ENCODE results near the gene RNF225.
"Not testable (repeated sequence)": the region's sequence is repeated elsewhere in the genome, so short reads cannot be mapped to it uniquely, and the experiment has no call there.

The RNF225 gene

DNA sequence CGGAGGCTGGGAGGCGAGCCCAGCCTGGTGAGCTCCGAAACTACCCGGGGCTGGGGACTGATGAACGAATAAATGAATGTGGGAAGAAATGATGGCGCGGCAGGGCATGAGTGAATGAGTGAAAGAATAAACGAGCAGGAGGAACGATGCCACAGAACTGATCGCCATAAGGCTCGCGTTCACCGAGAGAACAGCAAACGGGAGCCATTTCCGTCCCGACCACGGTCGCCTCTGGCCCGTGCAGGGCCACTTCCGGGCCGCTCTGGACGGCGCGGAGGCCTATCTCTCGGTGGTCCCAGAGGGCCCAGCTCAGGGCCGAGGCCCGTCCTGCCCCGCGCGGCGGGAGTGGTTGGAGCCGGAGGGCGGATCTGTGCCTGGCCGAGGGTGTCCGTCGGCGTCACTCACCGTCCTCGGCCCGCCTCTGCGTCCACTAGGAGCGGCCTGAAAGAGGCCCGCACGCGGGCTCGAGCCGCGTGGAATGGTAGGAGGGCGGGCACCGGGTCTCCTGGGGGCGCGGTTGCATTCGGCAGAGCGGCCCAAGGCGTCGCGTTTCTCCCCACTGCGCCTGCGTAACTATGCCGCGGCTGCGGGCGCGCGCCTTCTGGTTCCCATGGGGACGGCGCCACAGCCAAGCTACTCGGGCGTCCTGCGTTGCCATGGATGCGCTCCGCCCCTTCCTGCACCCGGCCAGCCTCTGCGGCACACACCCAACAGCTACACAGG is 33.0 kb upstream of the RNF225 start, which contains the start of gene ZNF497:
ZNF497 (minus strand) TSS at position 480 of the 723 bp plus-strand sequence. CDS start 5,116 bp downstream, outside the sequence.
- peak; percentile 56 for DNase-seq

DNA sequence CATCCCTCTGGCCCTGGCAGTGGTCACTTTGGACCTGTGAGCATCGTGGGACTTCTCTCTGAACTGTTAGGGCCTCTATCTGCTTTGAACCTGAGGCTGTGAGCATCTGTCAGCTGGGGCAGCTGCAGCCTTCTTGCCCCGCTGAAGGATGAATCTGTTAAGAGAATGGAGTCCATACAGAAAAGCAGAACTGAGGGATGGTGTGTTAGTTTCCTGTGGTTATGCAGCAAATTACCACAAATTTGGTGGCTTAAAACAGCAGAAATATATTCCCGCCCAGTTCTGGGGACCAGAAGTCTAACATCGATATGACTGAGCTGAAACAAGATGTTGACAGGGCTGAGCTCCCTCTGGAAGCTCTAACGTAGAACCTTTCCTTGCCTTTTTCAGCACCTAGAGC is 31.3 kb upstream of the RNF225 start:
- DNase-seq = peak; percentile 67

DNA sequence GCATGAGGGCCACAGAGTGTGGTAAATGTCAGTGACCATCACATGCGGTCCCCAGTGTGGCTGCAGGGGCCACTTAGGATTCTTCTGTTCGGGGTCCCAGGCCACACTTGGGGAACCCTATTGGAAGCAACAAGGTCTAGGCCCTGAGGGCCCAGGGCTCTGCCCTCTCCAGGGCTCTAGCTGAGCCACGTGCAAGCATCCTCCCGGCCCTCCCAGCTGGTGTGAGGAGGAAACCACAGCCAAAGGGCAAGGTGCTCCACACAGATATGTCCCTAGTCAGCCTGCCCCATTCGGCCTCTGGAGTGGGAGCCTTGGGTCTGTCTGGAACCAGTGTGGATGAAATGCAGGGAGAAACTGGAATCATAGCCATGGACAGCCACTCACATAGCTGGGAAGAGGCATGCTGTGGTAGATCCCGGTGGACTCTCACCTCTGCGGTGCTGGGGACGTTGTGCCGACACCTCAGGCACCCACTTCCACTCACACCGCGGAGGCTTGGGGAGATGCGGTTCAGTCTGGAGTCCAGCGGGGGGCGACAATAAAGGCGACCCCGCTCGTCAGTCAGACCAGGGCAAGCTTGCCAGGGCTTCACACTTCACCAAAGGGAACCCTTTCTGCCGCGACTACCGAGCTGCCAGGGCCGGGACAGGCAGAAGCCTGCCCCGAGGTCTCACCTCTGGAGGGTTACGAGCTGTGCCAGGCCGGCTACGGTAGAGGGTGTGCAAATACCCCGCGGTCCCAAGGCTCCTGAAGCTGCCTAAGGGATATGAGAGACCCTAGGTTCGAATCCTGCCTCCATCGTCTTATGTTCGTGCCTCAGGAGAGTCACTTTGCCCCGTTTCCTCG is 28.6 kb upstream of the RNF225 start:
- no peak for DNase-seq

DNA sequence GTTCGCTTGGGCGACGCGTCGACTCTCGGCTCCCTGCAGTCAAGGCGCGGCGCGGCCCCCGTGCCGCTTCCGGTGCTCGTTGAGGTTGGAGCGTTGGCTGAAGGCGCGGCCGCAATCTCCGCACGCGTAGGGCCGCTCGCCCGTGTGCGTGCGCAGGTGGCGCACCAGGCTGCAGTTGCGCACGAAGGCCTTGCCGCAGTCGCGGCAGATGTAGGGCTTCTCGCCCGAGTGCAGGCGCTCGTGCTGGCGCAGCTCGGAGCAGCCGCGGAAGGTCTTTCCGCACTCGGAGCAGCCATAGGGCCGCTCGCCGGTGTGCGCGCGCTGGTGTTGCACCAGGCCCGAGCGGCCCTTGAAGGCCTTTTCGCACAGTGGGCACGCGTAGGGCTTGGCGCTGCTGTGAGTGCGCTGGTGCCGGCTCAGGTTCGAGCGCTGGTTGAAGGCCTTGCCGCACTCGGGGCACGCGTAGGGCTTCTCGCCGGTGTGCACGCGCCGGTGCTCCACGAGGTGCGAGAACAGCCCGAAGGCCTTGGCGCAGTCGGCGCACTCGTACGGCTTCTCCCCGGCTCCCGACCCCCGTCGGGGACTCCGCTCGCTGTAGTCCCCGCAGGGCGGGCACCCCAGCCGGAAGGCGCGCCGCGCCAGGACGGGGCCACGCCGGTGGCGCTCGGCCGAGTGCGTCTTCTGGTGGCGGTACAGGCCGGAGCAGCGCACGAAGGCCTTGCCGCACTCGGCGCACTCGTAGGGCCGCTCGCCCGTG is 27.6 kb upstream of the RNF225 start:
- no peak for DNase-seq

DNA sequence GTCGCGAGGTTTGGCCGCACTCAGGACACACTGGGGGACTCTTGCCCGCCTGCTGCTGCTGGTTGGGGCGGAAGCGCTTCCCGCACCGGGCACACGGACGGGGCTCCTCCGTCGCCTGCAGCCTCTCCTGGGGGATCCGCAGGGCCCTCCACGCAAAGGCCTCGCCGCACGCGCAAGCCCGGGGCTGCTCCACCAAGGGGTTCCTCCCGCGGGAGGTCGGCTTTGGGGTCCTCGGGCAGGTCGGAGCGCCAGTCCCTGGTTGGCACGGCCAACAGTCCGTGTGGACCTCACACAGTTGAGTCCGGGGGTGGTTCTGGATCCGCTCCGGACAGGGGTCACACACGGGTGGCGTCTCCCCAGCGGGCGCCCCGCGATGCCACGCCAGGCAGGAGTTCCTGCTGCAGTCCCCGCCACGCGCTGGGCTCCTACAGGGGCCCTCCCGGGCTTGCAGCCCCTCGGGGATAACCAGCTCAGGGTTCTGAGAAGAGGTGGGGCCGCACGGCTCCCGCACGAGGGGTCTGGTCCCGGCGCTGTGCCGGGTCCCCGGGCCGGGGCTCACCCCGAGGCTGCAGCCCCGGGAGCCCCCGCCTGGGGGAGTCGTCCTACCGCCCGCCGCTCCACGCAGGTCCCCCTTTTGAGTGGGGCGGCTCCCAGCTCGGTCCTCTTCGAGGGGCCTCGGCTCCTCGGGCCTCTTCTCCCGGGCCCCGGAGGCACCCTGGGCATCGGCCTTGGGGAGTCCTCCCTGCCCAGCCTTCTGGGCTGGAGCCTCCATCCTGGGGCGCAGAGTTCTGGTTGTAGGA is 26.7 kb upstream of the RNF225 start:
- no peak for DNase-seq

DNA sequence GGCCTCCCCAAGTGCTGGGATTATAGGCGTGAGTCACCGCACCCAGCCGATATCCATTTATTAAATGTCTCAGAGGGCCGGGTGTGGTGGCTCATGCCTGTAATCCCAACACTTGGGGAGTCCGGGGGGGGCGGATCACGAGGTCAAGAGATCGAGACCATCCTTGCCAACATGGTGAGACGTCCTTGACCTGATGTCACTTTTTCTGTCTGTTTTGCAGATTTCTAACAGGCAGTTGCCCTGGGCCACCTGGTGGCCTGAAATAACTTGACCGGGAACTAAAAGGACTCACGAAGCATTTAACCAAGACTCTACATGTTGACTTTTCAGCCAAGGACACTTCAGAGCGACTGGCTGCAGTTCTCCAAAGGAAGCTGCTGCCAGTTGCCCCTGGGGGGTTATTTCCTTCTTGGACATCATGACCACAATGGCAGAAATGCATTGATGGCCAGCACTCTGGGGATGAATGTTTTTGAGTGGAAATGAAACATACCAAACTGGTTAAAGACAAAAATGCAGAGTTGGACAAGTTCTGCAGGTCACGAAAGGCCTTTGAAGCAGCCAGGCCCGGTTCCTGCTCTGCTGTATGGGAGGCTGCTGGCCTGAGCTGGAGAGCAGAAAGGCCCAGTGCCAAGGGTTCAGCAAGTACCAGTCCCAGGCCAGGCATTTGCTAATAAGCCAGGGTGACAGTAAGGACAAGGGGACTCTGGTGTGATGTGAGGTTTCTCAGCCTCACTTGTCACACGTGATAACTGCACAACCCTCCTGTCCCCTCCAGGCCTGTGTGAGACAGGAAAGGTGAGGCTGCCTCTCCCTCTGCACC is 22.9 kb upstream of the RNF225 start:
- no peak for DNase-seq

DNA sequence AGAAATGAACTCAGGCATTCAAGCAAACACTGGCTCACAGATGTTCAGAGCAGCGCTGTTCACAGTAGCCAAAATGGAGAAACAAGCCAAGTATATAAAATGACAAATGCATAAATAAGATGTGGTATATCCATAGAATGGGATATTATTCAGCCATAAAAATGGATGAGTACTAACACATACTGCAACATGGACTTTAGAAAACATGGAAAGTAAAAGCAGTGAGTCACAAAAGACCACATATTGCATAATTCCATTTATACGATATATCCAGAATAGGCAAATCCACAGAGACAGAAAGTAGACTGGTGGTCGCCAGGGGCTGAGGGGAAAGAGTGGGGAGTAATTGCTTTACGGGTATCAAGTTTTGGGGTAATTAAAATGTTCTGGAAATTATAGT is 21.3 kb upstream of the RNF225 start:
- DNase-seq = no peak

DNA sequence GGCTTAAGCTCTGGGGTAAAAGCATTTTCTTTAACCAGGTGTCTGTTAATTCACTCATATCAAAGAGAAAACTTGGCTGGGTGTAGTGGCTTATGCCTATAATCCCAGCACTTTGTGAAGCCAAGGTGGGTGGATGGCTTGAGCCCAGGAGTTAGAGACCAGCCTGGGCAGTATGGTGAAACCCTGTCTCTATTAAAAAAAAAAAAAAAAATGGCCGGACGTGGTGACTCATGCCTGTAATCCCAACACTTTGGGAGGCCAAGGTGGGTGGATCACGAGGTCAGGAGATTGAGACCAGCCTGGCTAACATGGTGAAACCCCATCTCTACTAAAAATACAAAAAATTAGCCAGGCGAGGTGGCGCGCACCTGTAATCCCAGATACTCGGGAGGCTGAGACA is 18.7 kb upstream of the RNF225 start:
- DNase-seq = not testable (repeated sequence)

DNA sequence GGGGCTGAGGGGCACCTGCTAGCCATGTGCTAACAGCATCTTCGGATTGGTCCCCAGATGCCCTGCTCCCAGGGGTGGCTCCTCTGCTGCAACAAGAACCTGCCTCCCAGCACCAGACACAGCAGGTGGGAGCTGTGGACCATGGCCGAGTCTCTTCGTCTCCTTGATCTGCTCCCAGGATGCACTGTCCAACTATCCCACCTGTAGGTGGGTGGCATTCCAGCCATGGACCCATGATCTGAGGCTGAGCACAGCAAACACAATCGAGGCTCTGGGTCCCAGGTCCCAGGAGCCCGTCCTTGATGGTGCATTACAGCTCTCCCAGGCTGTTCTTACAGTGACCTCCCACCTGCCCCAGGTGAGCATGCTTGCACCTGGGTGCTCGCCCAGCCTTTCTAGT is 16.2 kb upstream of the RNF225 start:
- DNase-seq = no peak

DNA sequence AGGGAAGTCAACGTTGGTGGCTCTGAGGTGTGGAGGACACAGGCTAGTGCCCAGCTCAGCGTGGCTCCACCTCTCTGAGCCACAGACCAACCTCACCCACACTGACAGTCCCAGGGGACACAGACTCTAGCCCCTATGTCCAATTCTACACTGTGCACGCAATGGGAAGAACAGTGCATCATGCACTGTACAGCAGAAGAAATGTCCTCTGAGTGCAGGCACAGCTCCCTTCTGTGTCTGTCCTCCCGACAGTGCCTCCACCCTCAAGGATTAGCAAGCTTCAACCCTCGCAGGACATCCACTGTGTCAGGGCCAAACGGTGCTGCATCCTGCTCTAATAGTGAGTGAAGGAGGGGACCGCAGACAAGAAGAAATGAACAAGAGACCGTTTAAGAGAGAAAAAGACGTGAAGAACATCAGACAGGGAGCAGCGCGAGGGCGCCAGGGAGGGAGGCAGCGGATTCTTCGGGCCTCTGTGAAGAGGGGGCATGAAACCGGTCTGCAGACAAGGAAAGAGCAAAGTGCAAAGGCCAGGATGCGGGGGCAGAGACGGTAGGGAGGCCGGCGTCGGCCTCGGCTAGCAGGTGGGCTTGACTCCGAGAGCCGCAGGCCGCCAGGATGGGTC is 15.3 kb upstream of the RNF225 start:
- DNase-seq = no peak

DNA sequence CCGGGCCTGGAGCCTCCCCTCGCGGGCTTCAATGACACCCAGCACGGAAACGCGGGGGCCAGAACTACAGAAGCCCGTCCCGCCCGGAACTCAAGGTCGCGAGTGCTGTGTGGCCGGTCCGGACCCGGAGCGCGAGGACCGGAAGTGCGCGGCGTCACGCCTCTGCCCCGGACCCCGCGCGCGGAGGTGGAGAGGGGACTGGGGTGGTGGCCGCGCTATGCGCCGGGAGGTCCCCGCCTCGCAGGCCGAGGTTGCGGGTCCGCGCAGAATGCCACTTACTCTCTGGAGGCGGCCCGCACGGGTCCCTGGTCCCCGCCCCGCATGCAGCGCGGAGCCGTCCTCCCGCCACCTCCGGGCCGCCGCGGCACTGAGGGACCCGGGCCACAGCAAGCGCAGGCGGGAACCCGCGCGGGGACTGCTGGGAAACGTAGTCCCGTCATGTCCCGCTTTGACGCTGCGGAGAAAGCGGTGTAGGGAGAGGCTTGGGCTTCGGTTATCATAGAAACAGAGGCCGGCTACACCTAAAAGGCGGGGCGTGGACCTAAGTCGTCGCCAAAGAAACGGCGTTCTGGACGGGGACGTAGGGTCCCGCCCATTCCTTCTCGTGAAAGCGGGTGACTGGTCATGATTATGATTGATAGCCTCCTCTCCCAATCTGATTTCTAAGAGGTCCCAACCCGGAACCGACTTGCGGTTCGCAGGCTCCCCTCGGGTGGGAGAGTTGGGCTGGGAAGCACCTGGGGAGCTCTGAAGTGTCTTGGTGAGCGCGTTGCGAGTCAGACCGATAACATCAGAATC is 14.6 kb upstream of the RNF225 start, which contains the start of gene ZNF837:
ZNF837 (minus strand) TSS at position 369 of the 798 bp plus-strand sequence. CDS start 11,698 bp downstream, outside the sequence.
- DNase-seq = peak; percentile 95

DNA sequence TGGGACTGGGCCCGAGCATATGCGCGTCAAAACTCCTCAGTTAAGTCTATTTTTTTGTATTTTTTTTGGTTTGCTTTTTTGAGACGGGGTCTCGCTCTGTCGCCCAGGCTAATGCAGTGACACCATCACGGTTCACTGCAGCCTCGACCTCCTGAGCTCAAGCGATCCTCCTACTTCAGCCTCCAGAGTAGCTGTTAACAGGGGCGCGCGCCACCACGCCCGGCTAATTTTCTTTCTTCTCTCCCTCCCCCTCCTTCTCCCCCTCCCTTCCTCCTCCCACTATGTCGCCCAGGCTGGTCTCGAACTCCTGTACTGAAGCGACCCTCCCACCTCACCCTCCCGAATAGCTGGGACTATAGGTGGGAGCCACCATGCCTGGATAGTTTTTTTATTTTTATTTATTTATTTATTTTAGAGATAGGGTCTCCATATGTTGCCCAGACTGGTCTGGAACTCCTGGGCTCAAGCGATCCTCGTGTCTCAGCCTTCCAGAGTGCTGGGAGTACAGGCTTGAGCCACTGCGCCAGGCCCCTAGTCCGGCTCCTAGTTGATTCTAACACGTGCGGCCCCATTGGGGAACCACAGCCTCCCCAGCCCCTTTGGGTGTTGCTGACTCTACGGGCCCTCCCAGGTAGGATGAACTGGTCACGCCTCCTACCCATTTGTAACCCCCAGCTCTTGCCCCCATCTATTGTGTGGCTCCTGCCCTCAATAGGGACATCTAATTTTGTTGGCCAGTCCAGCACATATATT is 13.8 kb upstream of the RNF225 start:
- DNase-seq = no peak

DNA sequence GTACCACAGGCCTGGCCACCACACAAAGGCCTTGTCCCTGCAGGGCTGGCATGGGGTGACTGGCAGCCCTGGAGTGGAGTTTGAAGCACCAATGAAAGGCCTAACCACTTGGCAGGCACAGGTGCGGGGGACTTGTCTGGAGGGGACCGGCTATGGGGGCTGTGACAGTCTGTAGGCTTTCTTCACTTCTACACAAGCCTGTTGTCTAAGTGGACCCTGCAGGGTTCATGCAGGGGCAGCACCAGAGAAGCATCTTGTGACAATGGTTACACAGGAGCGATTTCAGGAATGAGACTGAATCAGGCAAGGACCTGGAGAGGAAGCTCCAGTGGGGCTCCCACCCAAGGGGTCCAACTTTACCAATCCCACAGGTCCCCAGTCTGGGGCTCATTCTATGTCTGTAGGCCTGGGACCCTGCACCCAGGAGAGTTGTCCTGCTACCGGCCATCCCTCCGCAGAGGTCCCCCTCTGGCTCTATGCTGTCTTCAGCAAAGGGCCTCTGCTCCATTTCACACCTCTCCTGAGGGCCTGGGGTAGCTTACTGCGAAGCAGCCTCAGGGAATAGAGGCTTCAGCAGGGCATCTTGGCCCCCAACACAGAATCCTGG is 12.4 kb upstream of the RNF225 start:
- no peak for DNase-seq

DNA sequence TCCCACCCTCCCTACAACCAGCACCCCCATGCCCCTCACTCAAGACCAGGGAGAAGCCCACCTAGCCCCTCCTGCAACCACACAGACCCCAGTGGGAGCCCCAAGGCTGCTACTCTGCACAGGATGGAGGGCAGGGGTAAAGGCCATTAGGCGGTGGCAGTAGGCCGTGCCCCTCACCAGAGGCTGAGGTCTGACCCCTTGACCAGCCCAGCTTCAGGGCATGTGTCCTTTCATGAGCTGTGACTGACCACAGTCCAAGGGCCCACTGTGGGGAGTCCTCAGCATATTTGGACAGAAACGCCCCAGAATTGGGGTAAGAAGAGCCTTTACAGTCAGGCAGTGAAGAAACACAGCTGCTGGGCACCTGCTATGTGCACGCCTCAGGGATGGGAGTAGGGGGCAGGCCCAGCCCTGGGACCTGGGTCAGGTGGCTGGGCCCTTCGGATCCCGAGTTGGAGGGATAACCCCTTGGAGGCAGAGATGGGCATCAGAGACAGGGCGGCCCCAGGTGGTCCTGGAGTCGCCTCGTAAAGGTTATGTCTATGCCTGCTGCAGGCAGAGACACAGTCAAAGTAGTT is 10.1 kb upstream of the RNF225 start:
- no peak for DNase-seq

DNA sequence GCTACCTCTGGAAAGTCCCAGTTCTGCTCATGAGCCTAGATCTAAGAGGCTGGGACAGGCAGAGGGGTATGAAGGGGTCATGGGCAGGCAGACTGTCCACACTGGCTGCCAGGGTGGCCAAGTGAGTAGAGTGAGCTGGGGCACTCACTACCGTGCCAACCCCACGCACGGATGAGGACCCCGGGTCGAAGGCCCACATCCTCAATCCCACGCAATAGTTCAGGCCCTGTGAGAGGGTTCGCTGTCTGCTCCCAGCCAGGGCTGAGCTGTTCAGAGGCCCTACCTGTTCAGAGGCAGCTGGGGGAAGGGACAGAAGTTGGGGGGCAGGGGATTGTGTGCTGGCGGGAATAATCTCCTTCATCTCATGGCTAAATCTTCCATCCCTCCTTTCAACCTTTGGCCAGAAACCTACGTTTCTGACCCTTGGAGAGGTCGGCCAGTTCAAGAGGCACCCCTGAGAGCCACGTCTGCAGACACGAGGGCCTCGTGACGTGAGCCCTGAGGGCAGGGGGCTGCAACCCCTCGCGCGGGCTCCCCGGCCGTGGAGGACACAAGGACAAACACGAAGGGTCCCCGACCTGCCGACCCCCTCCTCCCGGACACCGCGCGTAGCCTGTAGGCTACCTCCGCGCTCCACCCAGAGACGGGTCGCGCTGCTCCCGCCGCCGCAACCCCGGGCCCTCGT is 9.4 kb upstream of the RNF225 start:
- DNase-seq = no peak

DNA sequence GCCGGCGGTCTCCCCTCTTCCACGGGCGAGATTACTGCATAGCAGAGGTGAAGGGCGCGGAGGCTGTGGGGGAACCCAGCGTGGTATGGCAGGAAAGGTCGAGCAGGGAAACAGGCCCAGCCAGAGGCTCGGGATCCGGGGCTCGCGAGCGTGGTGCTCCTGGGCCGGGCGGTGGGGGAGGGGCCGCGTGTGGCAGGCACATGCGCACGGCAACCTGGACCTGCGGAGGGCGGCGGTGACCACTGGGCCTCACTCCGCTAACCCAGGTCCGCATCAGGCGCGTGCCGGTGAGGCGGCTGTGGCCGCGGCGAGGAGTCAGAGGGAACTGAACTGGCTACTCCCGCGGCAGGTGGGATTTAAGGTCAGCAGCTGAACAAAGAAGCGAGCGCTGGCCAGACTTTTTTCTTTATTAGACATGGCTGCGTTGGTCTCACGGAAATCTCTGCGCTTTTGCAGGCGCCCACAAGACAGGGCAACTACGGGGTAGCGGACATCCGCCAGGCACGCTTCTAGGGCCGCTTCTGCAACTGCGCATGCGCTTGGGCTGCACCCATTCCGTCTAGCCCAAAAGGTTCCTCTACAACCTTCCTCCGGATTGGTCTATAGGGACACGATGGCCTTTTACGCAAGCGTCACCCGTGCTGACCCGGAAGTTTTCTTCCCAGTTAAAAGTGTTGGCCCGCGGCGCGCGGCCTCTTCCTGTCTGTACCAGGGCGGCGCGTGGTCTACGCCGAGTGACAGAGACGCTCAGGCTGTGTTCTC is 8.7 kb upstream of the RNF225 start, which contains the start of gene RPS5:
RPS5 (plus strand) TSS at position 694 of the 762 bp plus-strand sequence. CDS start 869 bp downstream, outside the sequence.
- peak; percentile 76 for DNase-seq
